Erythroblast (primary cell): ENCODE results near the gene DIP2C.

Source experiments
- GATA1 ChIP-seq: IDR thresholded peaks from 2 replicates; pipeline ENCODE4 v1.6.1; 2011; ENCODE audit warnings: low read depth, mild to moderate bottlenecking, control low read depth, low read length, moderate library complexity
- POLR2A ChIP-seq: IDR thresholded peaks from 2 replicates; pipeline ENCODE4 v1.6.1; 2011; ENCODE audit warnings: mild to moderate bottlenecking, low read length

DNA sequence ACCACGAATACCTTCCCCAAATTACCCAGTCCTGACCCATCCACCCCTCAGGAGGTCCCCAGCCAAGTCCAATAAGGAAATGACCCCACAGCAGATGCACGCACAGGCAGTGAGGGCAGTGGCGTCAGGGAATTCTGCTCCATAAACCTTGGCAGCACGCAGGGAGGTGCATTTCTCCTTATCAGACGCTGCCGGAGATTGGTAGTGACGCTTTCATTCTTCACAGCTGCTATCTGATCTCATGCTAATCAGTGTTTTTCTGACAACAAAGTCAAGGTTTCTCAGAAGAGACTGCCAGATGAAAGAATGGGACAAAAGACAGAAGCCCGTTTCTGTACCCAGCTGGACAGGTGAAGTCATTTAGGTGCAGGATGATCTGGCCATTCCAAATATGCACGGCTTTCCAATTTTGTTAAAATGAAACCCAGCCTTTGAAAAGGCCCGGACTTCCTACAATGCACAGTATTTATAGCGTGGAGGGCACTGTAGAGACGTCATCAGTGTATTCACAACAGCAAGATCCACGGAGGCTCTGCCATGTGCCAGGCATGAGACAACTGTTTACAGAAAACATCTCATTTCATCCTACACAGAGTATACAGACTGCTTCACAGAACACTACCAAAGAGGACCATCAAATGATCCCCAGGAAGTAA lies 35.3 kb downstream of the DIP2C start:
- no peak for TF ChIP-seq POLR2A
- TF ChIP-seq GATA1, result no peak
